ENCODE measurements around the gene ABCB6.

- TF ChIP-seq CTCF (IDR thresholded peaks at IDR 0.05 in 8 of 11, conservative IDR thresholded peaks at IDR 0.05 in 3 of 11) (no peak), POLR2A (IDR thresholded peaks at IDR 0.05) (no peak), POLR2AphosphoS5 (IDR thresholded peaks at IDR 0.05) (no peak)
These were observed 10.6 kb downstream of the ABCB6 start for GRCh38 chr2:219207884-219208740.
